Activated CD8-positive, alpha-beta memory T cell treated with anti-CD3 and anti-CD28 coated beads for 24 hours (primary cell): ENCODE measurements around the gene BRINP3.
"Not testable (repeated sequence)": the region's sequence is repeated elsewhere in the genome, so short reads cannot be mapped to it uniquely, and the experiment has no call there.

Experiments
- DNase-seq: peaks from one replicate; pipeline ENCODE4 v3.0.0-alpha.2; 2020

The BRINP3 gene

DNA sequence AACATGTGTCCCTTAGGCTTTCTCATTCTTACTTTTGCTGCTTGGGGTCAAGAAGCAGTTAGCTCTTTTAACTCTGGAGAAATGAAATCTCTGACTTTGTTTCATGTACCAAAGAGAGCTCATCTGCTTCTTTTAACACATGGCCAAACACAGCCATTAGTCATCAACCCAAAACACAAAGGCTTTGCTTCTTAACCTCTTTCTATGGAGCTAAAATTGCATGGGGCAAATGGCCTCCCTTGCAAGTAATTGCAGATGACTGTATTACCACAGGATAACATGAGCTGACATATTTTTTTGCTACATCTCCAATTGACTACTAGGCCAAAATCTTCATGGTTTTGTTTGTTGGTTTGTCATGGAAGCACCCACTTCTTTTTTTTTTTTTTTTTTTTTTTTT is 300.9 kb downstream of the BRINP3 start:
- no peak for DNase-seq

DNA sequence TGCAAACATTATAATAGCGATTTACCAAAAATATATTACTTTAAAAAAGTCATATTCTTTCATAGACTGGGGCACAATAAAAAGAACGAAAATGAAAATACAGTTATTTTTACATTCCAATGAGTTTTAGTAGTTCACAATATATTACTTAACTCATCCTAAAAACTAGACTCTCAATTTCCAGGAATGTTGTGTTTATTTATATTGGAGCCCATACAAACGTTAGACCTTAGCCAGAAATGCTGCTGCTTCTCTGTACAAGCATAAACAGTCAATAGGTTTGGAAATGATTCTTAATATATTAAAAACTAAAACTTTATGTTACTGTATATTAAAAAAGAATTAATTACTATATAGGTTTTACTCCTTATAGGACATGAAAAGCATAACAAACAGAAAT is 302.3 kb downstream of the BRINP3 start:
- DNase-seq: no peak

DNA sequence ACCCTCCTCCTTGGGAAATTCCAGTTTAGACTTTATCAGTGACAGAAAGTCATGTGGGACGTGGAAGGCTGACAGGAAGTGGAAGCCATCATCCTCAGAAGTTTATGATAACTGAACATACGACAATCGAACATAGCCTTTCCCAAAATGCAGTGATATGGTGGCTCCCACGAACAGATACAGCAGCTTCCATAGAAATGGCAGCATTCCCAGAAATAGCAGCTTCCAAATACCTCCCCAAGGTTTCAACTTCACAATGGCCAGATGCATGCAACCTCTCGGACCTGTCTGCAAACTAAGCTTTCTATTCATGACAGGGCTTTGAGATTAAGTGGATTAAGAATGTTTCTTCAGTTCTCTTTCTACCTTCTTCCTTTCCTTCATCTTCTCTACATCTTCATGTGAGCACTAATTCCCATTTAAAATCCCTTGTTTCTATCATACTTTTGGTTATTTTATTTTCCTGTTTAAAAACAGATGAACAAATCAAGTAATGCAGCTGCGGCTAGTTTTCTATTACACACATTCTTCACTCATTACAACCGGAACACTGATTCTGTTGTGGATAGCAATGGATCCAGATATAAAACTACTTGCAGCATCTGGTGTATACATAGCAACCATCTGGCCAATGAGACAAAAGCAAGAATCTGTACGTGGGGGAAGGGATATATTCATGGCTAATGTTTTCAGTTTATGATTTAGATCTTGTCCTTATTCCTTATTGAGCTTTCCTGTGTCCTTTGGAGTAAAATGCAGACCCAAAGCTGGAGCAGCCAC is 304.8 kb downstream of the BRINP3 start:
- no peak for DNase-seq

DNA sequence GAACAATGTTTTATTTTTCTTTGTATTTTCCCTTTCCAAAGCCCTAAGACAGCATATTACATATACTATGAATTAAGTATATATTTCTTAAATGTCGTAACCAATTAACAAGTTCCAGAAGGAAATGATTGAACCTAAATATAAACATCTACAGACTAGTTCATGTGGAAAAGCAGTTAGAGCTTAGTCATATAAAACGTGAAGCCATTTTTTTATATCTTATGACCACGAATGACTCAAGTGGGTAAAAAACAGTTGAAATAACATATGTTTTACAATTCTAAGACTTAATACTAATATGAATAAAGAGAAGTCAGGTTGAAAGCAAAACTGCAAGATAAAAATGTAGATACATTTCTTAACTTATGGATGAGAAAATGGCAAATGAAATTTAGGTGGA is 307.3 kb downstream of the BRINP3 start:
- no peak for DNase-seq

DNA sequence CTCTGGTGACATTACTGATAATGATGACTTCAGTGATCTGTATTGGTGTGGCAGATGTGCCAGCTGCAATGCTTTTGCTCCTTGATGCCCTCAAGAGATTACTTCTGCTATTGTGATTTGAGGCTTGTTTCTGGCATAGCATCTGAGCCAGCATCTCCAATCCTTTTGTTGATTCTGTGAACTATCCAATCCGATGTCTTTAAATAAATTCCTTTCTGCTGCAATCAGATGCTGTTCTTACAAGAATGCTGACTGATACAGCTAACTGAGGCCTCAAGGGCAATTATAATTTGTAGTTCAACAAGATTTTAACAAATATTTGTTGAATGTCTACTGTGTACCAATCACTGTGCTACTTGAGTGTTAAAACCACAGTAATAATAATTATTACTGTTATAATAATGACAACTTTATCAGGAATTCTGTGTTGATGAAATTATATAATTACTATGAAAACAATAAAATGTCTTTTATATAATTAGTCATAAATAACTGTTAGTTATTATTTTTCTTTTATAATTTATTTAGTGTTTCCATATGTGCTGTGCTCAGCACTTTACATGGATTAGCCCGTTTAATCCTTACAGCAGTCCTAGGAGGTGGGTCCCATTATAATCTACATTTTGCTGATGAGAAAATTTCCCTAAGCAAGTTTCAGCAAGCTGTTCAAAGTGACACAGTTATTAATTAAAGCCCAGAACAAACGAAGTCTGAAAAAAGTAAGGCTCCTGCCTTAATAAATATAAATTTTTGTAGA is 308.2 kb downstream of the BRINP3 start:
- no peak for DNase-seq

DNA sequence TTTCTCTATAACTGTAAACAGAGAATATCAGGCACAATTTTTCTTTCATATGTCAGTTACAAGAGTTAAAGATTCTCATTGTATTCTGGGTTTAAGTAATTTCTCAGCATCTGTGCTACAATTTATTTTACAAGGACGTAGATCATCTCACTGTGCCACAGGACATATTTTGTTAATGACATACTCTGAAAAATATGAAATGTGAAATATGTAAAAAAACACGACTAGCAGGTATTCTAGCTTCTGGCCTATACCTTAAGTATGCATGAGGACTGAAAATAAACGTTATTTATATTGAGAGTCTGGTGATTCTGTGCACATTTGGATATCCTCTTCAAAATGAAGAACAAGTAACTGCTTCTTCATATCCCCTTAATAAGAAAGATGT is 308.8 kb downstream of the BRINP3 start:
- DNase-seq: no peak

DNA sequence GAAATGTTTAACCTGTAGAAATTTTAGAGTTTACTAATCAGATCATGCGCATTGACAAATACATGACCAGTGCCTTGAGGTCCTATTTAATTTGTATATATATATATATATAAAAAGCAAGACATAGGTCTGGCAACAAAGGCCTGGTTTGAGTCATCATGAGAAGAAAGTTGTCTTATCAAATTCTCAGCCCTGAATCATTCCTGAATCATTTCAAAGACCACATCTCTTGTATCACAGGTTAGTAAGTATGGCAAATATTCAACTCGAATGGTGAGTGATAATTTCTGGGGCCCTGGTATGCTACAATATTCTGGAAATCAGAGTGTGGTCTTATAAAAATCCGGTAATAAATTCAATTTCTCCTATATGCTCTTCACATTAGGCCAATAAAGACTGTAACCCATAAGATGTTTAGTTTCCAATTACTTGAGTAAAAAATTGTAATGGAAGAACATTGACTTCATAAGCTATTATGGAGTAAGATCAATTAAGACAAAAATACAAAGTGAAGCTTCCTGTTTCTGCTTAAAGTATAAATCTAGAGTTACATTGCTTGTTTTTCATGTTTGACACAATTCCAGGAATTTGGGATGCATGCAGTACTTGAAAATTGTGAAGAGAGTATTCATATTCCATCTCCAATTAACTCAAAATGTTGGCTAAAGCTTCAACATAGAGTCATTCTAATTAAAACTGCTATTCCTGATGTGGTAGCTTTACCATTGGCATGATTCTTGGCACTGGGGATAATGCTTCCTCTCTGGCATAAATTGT is 309.4 kb downstream of the BRINP3 start:
- DNase-seq: no peak

DNA sequence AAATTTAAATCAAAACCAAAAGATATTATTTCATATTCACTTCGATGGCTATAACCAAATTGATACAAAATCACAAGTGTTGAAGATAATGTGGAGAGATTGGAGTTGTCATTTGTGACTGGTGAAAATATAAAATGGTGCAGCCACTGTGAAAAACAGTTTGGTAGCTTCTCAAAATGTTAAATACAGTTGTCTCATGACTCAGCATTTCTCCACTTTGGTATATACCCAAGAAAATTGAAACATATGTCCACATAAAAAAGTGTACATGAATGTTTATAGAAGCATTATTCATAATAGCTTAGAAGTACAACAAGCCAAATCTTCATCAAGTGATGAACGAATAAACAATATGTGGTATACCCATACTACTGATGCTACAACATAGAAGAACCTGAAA is 318.5 kb downstream of the BRINP3 start:
- no peak for DNase-seq

DNA sequence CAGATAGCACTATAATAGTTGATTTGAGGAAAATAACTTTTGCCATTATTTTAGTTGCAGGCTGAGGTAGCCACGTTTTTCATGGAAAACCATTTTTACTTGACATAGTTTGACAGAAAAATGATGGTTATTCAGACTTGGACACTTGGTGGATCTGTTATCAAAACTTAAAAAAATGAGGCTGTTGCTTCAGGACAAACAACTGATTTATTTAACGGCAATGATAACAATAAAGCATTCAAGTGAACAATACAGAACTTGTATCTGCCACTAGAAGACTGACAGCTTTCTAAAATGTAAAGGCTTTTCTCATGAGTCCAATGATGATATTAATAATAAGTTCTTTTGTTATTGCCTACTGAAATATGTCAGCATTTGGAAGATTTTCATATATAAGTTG is 322.9 kb downstream of the BRINP3 start:
- DNase-seq: no peak

DNA sequence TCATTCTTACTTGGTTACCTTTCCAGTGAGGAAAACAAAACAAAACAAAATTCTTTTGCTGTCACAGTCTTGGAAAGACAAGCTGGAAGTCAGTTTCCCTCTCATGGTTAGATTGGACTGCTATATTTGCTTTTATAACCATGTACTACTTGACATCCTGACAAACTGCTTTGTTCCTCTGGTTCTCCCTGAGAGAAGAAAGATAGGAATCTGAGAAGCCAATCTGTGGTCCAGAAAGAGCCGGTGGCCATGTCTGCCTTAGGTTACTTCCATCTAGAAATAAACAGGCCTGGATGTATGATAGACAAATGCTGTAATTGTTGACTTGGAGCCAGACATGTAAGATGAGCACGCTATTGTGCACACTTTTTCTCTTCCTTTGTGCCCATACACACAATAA is 330.0 kb downstream of the BRINP3 start:
- DNase-seq: no peak

DNA sequence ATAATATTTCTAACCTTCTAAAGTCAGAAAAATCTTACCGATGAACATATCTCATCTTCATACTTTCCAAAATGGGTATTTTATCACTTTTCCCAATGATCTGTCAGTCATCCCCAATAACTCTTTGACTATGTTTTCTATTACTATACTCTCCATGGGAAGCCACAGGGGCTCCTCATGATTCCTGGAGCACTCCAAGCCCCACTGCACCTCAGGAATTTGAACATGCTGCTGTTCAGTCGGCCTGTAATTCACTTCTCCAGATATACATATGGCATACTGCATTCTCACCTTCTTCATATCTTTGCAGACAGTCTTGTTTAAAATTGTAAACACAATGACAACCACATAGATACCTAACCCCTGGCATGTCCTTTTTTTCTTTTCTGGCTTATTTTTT is 333.0 kb downstream of the BRINP3 start:
- no peak for DNase-seq

DNA sequence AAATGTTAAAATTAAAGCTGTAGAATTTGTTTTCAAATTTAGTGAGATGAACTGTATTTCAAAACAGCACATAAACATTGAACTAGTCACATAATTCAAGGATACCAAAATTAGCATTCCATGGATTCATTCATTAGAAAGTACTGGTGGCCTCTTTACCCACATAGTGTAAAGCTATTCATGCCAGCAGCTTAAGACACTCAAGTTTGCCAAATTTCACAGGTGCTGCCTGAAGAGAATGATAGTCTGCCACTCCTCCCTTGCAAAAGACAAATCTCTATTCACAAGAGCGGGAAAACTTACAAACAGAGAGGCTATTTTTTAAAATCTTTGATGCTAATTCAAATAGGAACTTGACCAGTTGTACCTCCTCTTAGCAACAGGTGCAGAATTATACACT is 337.0 kb downstream of the BRINP3 start:
- DNase-seq: no peak

DNA sequence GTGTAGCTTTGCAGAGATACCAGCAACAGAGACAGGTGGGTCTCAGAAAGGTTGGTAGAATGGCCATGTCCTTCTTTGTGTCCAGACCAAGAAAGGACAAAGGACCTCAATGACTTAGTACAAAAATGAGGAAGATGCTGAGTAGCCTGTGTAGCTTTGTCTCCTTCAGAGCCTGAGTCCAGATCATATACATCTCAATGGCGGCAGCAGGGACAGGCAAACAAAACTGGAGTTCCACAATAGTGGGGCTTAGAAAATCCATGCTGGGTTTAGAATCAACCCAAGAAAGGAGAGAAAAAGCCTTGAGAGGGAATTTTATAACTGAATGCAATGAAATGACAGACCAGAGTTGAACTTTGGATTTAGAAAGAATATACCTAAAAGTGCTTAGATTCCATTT is 339.0 kb downstream of the BRINP3 start:
- no peak for DNase-seq

DNA sequence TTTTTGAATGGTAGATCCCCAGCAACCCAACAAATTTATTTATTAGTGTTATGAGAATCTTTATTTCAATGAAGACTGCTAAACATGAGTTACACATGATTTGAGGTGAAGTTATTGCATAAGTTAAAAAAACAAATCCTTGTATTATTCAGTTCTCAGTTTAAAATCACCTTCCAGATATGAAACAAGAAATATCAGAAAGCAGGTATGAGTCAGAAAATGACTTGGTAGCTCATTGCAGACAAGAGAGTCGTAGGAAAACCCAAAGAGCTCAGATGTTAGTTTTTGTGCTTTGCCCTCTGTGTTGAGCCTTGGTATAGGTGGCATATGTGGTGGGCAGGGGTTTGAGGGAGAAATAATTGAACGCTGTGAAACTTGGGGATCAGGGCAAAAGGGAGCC is 339.4 kb downstream of the BRINP3 start:
- DNase-seq: no peak

DNA sequence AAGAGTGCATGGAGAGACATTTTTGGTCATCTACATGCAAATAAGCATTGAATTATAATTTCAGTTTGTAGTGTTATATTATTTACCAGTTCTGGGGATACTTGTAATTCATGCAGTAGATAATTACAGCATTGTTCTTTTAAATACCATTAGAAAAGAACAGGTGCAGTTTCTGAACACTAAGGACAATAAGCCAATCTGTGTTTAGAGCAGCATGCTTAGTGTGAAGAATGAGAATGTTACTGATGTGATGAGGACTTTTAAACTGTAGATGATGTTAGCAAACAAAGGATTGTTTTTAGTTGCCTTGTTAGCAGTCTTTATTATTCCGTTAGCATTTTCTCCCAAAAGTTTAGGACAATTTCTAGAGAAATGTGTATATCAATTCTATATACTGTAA is 348.3 kb downstream of the BRINP3 start:
- DNase-seq: no peak

DNA sequence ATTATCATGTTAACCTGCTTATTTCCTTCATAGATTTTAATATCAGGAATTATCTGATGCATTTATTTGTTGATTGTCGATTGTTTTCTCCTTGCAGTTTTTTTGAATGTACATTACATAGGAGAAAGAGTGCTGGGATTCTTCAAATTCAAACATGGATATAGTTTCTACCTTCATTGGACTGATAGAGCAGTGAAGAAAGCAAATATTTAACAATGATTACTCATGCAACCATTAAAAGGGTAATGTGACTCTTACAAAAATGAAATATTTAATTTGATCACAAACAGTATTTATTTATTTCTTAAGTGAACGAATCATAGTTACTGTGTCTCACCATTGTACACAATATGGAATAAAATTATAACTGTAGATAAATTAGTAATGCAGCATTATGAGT is 350.9 kb downstream of the BRINP3 start:
- no peak for DNase-seq

DNA sequence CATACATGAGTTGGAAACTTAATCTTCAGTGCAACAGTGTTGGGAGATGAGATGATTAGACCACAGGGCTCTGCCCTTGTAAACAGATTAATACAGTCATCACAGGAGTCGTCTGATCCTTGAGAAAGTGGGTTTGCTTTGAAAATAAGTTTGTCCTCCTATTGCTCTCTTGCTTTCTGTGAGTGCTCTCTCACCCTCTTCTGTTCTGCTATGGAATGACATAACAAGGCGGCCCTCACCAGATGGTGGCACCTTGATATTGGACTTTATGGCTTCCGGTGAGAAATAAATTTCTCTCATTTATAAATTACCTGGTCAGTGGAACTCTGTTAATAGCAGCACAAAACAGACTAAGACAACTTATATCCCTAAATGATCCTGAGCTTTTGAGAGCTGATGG is 353.6 kb downstream of the BRINP3 start:
- DNase-seq: no peak

DNA sequence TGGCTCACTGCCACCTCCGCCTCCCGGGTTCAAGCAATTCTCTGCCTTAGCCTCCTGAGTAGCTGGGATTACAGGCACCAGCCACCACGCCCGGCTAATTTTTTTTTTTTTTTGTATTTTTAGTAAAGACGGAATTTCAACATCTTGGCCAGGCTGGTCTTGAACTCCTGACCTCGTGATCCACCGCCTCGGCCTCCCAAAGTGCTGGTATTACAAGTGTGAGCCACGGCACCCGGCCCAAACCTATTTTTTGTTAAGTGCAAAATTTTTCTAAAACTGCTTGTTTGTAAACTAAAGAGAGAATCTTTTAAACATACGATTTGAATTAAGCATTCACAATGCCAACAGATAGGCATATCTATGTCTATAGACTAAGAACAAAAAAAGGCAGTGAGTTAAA is 357.1 kb downstream of the BRINP3 start:
- DNase-seq: not testable (repeated sequence)

DNA sequence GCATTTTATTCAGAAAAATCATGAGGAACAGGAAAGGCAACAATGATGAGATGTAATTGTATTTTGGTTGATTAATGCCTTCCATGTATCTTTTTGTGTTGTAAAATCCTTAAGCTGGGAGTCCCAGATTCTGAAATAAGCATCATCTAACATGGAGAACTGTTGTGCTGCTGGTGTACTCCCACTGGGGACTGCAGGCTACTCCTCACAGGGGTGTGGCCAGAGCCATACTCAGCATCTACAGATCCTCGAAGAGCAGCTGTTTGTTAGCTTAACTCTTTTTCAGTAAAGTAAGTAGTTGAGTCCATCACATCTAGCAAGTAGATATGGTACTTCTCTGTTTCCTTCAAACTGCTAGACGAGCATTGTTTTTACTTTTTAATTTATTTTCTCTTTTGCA is 358.0 kb downstream of the BRINP3 start:
- DNase-seq: no peak

DNA sequence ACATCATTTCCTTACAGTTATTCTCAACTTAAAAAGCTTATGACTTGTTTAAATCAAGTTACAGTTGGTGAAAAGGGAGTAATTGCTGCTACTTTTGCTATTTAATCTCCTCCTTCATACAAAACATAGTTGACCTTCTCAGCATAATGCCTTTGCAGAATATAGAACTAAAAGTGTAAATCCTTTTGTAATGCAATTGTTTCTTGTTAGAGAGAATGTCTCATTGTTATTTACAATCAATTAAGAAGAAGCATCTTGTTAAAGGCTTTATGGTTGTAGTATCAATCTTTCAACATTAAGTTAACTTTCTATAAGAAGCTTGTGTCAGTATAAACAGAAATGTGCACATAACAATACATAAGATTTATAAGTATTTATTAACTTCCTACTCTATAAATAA is 360.7 kb downstream of the BRINP3 start:
- DNase-seq: no peak

DNA sequence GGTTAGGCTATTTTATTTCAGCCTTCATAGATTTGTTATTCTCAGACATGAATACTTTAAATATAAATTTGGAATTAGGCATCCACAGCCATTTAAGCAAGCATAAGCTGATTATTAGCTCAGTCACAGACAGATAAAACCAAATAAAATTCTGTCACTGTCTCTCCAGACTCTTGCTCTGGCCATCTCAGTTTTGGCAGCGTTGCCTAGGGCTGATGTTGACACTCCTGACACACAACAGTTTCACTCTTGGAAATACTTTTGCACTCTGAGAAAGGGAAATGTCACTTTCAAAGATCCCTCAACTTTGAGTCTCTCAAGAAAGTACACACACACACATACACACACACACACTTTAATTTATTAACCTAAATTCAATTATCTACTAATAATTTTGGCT is 372.7 kb downstream of the BRINP3 start:
- DNase-seq: no peak

DNA sequence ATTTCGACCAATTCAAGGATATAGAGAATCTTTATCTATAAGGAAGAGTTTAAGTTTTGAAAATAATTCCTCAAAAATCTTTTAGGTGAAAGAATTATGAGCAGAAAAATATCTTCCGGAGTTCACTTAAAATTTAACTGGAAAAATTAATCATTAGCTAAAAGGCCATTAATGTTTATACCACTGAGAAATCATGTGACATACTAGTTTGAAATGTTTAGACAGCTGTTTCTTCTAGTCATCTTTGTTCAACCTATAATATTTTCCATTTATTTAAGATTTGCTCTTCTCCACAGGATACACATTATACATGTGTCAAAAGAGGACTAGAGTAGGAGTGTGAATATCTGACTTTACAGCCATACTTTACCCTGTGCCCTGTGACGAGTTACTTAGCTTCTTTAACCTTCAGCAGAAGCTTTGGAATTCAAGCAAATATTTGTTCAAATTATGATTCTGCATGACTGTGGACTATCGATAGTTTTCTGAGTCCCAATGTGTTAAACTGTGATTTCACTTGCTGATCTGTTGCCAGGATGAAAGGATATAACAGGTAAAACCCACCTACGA is 374.8 kb downstream of the BRINP3 start:
- DNase-seq: no peak

DNA sequence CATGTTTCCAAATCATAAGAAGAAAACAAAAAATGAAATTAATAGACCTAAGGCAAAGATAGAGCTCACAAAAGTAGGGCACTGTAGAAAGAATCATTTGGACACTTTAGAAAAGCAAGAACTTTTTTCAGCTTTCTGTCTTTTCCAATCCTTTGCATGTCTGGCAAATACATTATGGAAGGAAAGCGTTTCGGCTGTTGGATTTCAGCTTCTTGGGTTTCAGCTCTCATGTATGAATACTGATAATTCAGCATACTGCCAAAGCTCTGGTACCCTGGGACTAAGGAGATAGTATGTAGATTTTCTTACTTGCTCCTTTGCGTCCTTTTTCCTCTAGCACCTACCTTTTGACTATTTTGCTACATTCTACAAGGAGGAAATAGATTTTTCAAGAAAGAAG is 375.9 kb downstream of the BRINP3 start:
- no peak for DNase-seq

DNA sequence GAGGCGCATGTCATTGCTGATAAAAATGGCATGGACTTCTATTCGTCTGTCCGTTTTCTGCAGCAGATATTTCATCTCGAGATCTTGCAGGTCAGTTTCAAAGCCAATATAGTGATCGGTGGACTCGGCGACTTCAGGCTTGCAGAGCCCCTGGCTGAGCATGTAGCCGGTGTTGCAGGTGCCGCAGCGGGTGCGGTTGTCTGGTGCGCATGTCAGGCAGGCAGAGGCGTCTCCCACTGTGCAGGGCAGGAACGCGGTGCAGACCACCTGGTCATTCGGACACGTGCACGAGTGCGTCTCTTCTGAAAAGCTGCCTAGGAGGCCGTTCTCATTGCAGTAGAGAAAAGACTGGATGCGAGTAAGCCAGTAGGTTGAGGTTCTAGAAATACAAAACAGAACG is 378.9 kb downstream of the BRINP3 start:
- DNase-seq: no peak
